ENCODE measurements around the gene GFOD1. TPM values are rescaled to one million over a fixed set of nuclear protein-coding genes. Genes with fewer than 3 reads are reported as not detected.

Gene GFOD1
- polyA plus RNA-seq, 12 donors, result 2.1 to 8.9 (median 3.4) TPM; not detected in 1

- DNase-seq, result no peak
Observed at GRCh38 chr6:13427316-13427715, 60.1 kb downstream of the GFOD1 start.

- DNase-seq, result no peak
Observed at GRCh38 chr6:13425943-13426931, 61.2 kb downstream of the GFOD1 start.

GRCh38 chr6:13425270-13425873, 62.0 kb downstream of the GFOD1 start:
- DNase-seq, result no peak

- DNase-seq, result no peak
Observed at GRCh38 chr6:13423252-13423651, 64.1 kb downstream of the GFOD1 start.

- DNase-seq, result no peak
Observed at GRCh38 chr6:13422681-13423221, 64.6 kb downstream of the GFOD1 start.

GRCh38 chr6:13421425-13422059, 65.9 kb downstream of the GFOD1 start:
- no peak for DNase-seq

- DNase-seq, result no peak
Observed at GRCh38 chr6:13420269-13420668, 67.1 kb downstream of the GFOD1 start.

GRCh38 chr6:13419422-13420195, 67.8 kb downstream of the GFOD1 start:
- DNase-seq, result no peak

- no peak for DNase-seq
Observed at GRCh38 chr6:13418844-13419243, 68.6 kb downstream of the GFOD1 start.

GRCh38 chr6:13417954-13418353, 69.4 kb downstream of the GFOD1 start:
- no peak for DNase-seq

- DNase-seq, result no peak
Observed at GRCh38 chr6:13417431-13417830, 70.0 kb downstream of the GFOD1 start.

- DNase-seq, result no peak
Observed at GRCh38 chr6:13415283-13415682, 72.1 kb downstream of the GFOD1 start.

- DNase-seq, result no peak
Observed at GRCh38 chr6:13413900-13414555, 73.4 kb downstream of the GFOD1 start.

- no peak for DNase-seq
Observed at GRCh38 chr6:13413466-13413862, 73.9 kb downstream of the GFOD1 start.

- DNase-seq, result no peak
Observed at GRCh38 chr6:13412639-13413465, 74.5 kb downstream of the GFOD1 start.

GRCh38 chr6:13412211-13412610, 75.2 kb downstream of the GFOD1 start:
- DNase-seq, result no peak

GRCh38 chr6:13411484-13411883, 75.9 kb downstream of the GFOD1 start:
- no peak for DNase-seq

- DNase-seq, result no peak
Observed at GRCh38 chr6:13409991-13410390, 77.4 kb downstream of the GFOD1 start.

GRCh38 chr6:13407709-13408695, 79.4 kb downstream of the GFOD1 start:
- no peak for DNase-seq

All from muscle of arm (tissue), 12 donors.